Measurements from ENCODE around the gene WNT5A. TPM values are rescaled to one million over a fixed set of nuclear protein-coding genes. Genes with fewer than 3 reads are reported as not detected.

The WNT5A gene
- total RNA-seq, 1 experiment from 2014 or later: 174 TPM

GRCh38 chr3:55476515-55476914, 10.6 kb downstream of the WNT5A start:
- Histone ChIP-seq H3K27me3 (ENCODE audit: insufficient read depth, low read depth) (no peaks in the 10 kb centered on the region), H3F3A (ENCODE audit: insufficient read depth, low read depth) (no peaks in the 10 kb centered on the region), H2AFZ (no peak overlapping the region), H3K4me3 (no peak overlapping the region), H3K9me3 (ENCODE audit: insufficient read depth, low read depth) (no peaks in the 10 kb centered on the region), H4K20me1 (ENCODE audit: insufficient read depth) (no peaks in the 10 kb centered on the region), H3K9me2 (ENCODE audit: insufficient read depth) (no peaks in the 10 kb centered on the region), H3K27ac (no peak overlapping the region), H3K79me2 (ENCODE audit: low read depth) (no peaks in the 10 kb centered on the region; the same call in 1 of the 2 replicates), H3K4me2 (no peak overlapping the region), H3K36me3 (ENCODE audit: low read depth) (peaks cover 7% of the 10 kb centered on the region; the same call in 1 of the 2 replicates), H3K4me1 (replicated peaks; ENCODE audit: insufficient read depth) (no peaks in the 10 kb centered on the region)
- intact Hi-C loops (cut with micrococcal nuclease; ENCODE audit: unreplicated experiment): no loop called here
- TF ChIP-seq EZH2 (IDR thresholded peaks at IDR 0.05; ENCODE audit: low read depth) (no peak), CTCF (conservative IDR thresholded peaks at IDR 0.05) (no peak)
- ChIA-PET CTCF (no interaction called here), POLR2A (ENCODE audit: unreplicated experiment) (no interaction called here)
- DNase-seq: no peak
- no TSS peak for BruUV-seq (replicated peaks)

GRCh38 chr3:55474213-55474632, 12.9 kb downstream of the WNT5A start:
- no TSS peak for BruUV-seq (replicated peaks)
- POLR2A ChIA-PET (ENCODE audit: unreplicated experiment): no interaction called here
- Histone ChIP-seq H4K20me1 (ENCODE audit: insufficient read depth) (no peaks in the 10 kb centered on the region), H3K27ac (no peak overlapping the region), H3K4me1 (replicated peaks; ENCODE audit: insufficient read depth) (no peaks in the 10 kb centered on the region), H3K9me3 (ENCODE audit: insufficient read depth, low read depth) (no peaks in the 10 kb centered on the region), H3K79me2 (ENCODE audit: low read depth) (no peaks in the 10 kb centered on the region), H3K36me3 (ENCODE audit: low read depth) (peaks cover 7% of the 10 kb centered on the region; the same call in 1 of the 2 replicates), H2AFZ (no peak overlapping the region), H3K4me3 (no peak overlapping the region), H3K27me3 (ENCODE audit: insufficient read depth, low read depth) (no peaks in the 10 kb centered on the region), H3F3A (ENCODE audit: insufficient read depth, low read depth) (no peaks in the 10 kb centered on the region), H3K9me2 (ENCODE audit: insufficient read depth) (no peaks in the 10 kb centered on the region), H3K4me2 (no peak overlapping the region)
- TF ChIP-seq EZH2 (IDR thresholded peaks at IDR 0.05; ENCODE audit: low read depth) (no peak), CTCF (conservative IDR thresholded peaks at IDR 0.05) (no peak)
- CTCF ChIA-PET: no interaction called here
- DNase-seq: no peak
- intact Hi-C loops (cut with micrococcal nuclease; ENCODE audit: unreplicated experiment): no loop called here

- intact Hi-C loops (cut with micrococcal nuclease; ENCODE audit: unreplicated experiment): no loop called here
- Histone ChIP-seq H3K4me3 (no peak overlapping the region), H3K9me3 (ENCODE audit: insufficient read depth, low read depth) (no peaks in the 10 kb centered on the region), H3K36me3 (ENCODE audit: low read depth) (peaks cover 7% of the 10 kb centered on the region; the same call in 1 of the 2 replicates), H3K27me3 (ENCODE audit: insufficient read depth, low read depth) (no peaks in the 10 kb centered on the region), H2AFZ (no peak overlapping the region), H3K4me2 (no peak overlapping the region), H3K27ac (no peak overlapping the region), H3F3A (ENCODE audit: insufficient read depth, low read depth) (no peaks in the 10 kb centered on the region), H3K79me2 (ENCODE audit: low read depth) (no peaks in the 10 kb centered on the region), H3K4me1 (replicated peaks; ENCODE audit: insufficient read depth) (no peaks in the 10 kb centered on the region), H4K20me1 (ENCODE audit: insufficient read depth) (no peaks in the 10 kb centered on the region), H3K9me2 (ENCODE audit: insufficient read depth) (no peaks in the 10 kb centered on the region)
- DNase-seq: no peak
- no TSS peak for BruUV-seq (replicated peaks)
- ChIA-PET CTCF (no interaction called here), POLR2A (ENCODE audit: unreplicated experiment) (no interaction called here)
- TF ChIP-seq CTCF (conservative IDR thresholded peaks at IDR 0.05) (no peak), EZH2 (IDR thresholded peaks at IDR 0.05; ENCODE audit: low read depth) (no peak)
Observed at GRCh38 chr3:55473788-55474187, 13.3 kb downstream of the WNT5A start.

Measured in PC-9 (cell line).